Duodenal mucosa (tissue), 2 donors: ENCODE data around the gene KMT2B.
"Not testable (repeated sequence)": the region's sequence is repeated elsewhere in the genome, so short reads cannot be mapped to it uniquely, and the experiment has no call there.

Experiments
- H3K27ac ChIP-seq: one replicate; pipeline ENCODE4 v1.7.0; 2013; ENCODE audit warnings: low read depth, low read length
- H3K27me3 ChIP-seq, 2 donors: one replicate each; pipeline ENCODE4 v1.7.0; 2013; ENCODE audit warnings: low read length in 2 of 2, control low read depth in 1 of 2; ENCODE audit not compliant: insufficient read depth in 2 of 2, control insufficient read depth in 1 of 2
- H3K36me3 ChIP-seq, 2 donors: one replicate each; pipeline ENCODE4 v1.7.0; 2013; ENCODE audit warnings: low read length in 2 of 2, control low read depth in 1 of 2; ENCODE audit not compliant: insufficient read depth in 2 of 2, control insufficient read depth in 1 of 2
- H3K4me1 ChIP-seq, 2 donors: one replicate each; pipeline ENCODE4 v1.7.0; 2013; ENCODE audit warnings: low read length in 2 of 2, control low read depth in 1 of 2; ENCODE audit not compliant: insufficient read depth in 2 of 2, control insufficient read depth in 1 of 2
- H3K4me3 ChIP-seq, 2 donors: one replicate each; pipeline ENCODE4 v1.7.0; 2013; ENCODE audit warnings: low read length in 2 of 2, low read depth in 1 of 2
- H3K9ac ChIP-seq, 2 donors: one replicate each; pipeline ENCODE4 v1.7.0; 2013; ENCODE audit warnings: low read length in 2 of 2, low read depth in 1 of 2
- H3K9me3 ChIP-seq, 2 donors: one replicate each; pipeline ENCODE4 v1.7.0; 2013; ENCODE audit warnings: low read length in 2 of 2, control low read depth in 1 of 2; ENCODE audit not compliant: control insufficient read depth in 1 of 2

The KMT2B gene

DNA sequence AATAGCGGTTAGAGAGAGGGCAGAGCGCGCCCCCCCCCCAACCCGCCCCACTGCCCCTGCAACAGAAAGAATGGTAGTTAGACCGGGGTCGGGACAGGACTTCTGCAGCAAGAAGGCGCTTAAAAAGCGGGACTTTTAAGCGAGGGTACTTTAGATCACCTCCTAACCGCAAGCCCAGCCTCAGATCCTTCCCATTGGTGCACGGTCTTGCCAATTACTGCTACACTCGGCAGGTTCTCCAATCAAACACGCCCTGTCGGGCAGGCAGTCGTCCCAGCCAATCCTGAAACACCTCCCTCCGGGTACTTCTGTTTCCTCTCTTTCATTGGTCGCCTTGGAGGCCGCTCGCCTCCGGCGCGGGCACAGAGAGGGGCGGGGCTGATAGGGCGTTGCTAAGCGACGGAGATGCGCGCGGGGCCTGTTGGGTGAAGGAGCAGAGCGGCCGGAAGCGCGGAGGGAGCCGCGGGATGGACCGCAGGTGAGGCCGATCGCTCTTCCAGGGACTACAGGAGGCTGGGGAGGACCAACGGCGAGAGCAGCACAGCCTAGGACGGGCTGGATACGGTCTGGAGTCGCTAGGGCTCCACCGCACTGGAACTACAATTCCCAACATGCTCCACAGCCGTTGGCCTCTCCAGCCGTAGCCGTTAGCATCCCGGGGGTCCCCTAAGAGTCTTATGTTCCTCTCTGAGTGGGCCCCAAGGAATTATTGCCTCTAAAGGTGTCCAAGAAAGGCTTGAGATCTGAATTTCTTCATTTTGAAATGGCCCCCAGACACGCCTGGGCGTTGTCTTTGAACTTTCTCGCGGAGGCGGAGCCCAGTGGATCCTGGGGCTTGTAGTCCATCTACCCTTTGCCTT lies 40.2 kb downstream of the KMT2B start, which contains the start of gene PROSER3:
Gene PROSER3 (plus strand): TSS at position 428 of the 860 bp plus-strand sequence. CDS start 40 bp downstream, at position 468.
- peaks cover 23 to 31% of the 10 kb centered on the region in 2 donors for H3K4me1 ChIP-seq
- H3K4me3 ChIP-seq = peak within 1 kb of the TSS; percentile 96 to 100
- H3K27me3 ChIP-seq = peaks cover 0 to 4% of the 10 kb centered on the region in 2 donors
- peak within 1 kb of the TSS; percentile 96 to 98 for H3K9ac ChIP-seq
- peak within 1 kb of the TSS; percentile 97 for H3K27ac ChIP-seq
- H3K9me3 ChIP-seq = no peaks in the 10 kb centered on the region
- H3K36me3 ChIP-seq = peaks cover 9 to 27% of the 10 kb centered on the region in 2 donors

DNA sequence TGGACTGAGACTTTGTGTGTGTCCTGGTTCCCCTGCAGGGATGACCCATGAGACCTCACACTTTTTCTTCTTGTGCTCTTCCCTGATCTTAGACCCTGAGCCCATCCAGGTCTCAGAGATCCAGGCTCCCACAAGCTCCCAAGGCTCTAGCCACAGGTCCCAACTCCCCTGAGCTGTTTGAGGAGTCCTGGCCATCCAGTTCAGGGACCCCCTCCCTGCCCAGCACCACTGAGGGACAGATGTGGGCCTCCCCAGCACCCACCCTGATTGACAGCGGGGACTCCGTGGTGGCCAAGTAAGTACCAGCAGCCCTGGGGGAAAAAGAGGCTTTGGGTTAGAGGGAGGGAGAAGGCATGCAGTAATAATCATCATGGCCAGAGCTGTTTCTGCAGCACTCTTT lies 41.9 kb downstream of the KMT2B start:
- Histone ChIP-seq H3K9me3 (no peaks in the 10 kb centered on the region), H3K4me1 (peaks cover 23 to 31% of the 10 kb centered on the region in 2 donors), H3K27ac (no peak overlapping the region), H3K36me3 (peaks cover 9 to 17% of the 10 kb centered on the region in 2 donors), H3K4me3 (no peak overlapping the region), H3K9ac (no peak overlapping the region), H3K27me3 (peaks cover 0 to 4% of the 10 kb centered on the region in 2 donors)

DNA sequence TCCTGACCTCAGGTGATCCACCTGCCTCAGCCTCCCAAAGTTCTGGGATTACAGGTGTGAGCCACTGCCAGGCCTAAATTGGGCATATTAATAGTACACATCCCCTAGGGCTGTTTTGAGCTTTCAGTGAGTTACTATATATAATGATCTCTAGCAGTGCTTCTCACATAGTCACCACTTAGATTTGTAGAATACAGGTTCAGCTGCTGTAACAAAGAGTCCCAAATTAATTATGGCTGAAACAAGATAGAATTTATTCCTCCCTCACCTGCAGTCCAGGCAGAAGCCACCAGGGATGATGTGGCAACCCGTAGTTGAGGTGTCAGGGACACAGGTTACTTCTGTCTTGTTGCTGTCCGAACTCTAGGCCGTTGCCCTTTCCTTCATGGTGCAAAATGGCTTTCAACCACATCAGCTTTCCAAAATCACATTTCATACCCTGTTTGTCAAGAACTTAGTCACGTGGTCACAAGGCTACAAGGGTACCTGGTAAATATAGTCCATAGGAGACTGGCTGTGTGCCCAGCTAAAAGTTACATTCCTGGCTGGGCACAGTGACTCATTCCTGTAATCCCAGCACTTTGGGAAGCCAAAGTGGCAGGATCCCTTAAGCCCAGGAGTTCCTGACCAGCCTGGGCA lies 43.0 kb downstream of the KMT2B start:
- Histone ChIP-seq H3K4me3 (no peak overlapping the region), H3K27me3 (peaks cover 0 to 4% of the 10 kb centered on the region in 2 donors), H3K27ac (no peak overlapping the region), H3K9me3 (no peaks in the 10 kb centered on the region), H3K9ac (no peak overlapping the region), H3K36me3 (peaks cover 9 to 25% of the 10 kb centered on the region in 2 donors), H3K4me1 (peaks cover 18 to 28% of the 10 kb centered on the region in 2 donors)

DNA sequence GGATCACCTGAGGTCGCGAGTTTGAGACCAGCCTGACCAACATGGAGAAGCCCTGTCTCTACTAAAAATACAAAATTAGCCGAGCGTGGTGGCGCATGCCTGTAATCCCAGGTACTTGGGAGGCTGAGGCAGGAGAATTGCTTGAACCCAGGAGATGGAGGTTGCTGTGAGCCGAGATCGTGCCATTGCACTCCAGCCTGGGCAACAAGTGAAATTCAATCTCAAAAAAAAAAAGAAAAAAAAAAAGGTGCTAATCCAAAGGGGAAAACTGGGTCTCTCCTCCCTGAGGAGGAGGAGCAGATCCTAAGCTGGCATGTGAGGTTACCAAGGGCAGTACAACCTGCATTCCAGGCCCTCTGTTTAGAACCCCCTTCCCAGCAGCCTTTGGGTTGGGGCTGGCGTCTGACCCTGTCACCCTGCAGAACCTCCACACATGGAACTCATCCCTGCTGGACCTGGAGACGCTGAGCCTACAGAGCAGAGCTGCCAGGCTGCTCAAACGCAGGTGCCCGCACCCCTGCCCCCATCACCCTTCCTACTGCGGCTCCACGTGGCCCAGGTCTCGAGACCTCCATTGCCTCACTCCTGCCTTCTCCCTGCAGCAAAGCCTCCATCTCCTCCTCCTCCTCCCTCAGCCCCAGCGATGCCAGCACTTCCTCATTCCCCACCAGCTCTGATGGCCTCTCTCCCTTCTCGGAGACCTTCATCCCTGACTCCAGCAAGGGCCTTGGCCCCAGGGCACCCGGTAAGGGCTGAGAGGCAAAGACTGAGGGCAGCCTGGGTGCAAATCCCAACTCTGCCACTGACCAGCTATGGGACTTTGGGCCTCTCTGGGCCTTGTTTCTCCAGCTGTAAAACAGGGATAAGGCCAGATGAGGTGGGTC lies 46.9 kb downstream of the KMT2B start:
- H3K9me3 ChIP-seq = no peaks in the 10 kb centered on the region
- no peaks in the 10 kb centered on the region for H3K27me3 ChIP-seq
- H3K4me3 ChIP-seq = no peak overlapping the region
- no peak overlapping the region for H3K27ac ChIP-seq
- H3K4me1 ChIP-seq = peaks cover 1 to 2% of the 10 kb centered on the region in 2 donors
- peaks cover 9 to 28% of the 10 kb centered on the region in 2 donors for H3K36me3 ChIP-seq
- no peak overlapping the region for H3K9ac ChIP-seq

DNA sequence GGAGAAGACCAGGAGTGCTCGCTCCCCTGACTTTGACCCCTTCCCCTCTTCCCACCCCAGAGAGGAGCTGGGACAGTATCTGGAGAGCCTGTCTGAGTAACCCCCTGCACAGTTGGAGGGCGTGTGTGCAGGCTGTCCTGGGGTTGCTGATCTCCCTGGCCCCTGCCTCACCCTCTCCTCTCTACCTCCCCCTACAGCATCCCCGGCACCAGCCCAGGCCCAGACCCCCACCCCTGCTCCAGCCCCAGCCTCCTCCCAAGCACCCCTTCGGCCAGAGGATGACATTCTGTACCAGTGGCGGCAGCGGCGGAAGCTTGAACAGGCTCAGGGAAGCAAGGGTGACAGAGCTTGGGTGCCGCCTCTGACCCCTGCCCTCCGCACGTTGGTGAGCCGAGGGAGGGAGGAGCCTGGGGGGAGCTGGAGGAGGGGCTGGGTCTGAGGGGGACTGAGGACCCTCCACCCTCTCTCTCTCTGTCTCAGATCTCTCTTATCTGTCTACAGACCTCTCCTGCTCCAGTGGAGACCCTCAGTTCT lies 48.8 kb downstream of the KMT2B start:
- H3K4me3 ChIP-seq = no peak overlapping the region
- no peak overlapping the region for H3K9ac ChIP-seq
- H3K4me1 ChIP-seq = no peaks in the 10 kb centered on the region
- no peaks in the 10 kb centered on the region for H3K9me3 ChIP-seq
- peaks cover 9 to 23% of the 10 kb centered on the region in 2 donors for H3K36me3 ChIP-seq
- H3K27me3 ChIP-seq = no peaks in the 10 kb centered on the region
- no peak overlapping the region for H3K27ac ChIP-seq

DNA sequence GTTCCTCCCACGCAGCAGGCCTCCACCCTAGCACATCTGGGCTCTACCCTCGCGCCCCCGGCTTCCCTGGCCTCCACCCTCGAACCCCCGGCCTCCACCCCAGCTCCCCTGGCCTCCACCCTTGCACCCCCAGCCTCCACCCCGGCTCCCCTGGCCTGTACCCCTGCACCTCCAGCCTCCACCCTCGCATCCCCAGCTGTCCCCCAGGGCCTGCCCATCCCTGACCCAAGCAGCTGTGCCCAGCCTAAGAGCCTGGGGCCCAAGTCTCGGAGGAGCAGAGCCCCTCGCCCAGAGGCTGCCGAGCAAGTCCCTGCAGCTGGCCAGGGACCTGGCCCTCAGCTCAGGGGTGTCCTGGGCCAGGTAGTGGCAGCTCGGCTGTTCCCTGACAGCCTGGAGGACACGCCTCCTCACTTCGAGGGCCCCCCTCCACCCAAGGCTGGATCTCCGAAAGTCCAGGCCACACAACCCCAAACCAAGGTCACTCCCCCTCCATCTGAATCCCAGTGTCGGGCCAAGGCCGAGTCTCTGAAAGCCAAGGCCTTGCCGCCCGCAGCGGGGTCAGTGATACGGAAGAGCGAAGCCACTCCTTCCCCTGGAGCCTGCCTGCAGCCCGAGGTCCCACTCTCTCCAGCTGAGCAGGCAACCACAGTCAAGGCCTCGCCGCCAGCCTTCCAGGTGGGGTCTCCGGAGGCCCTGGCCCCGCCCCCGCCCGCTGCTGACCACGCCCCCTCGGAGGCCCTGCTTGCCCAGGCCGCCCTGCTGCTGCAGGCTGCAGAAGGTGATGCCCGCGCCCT lies 49.7 kb downstream of the KMT2B start:
- peaks cover 5 to 16% of the 10 kb centered on the region in 2 donors for H3K36me3 ChIP-seq

DNA sequence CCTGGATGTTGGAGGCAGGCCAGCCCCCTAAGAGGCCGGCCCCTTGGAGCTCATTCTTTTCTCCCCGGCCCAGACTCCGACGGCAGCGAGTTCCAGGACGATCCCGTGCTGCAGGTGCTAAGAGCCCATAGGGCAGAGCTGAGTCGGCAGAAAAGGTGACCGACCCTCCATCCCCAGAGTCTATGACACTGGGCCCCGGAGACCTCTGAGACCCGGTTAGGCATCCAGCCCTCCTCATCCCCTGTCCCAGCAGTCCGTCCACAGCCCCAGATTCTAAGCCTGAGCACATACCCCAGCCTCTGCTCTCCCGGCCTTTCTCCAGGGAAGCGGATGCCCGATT lies 50.2 kb downstream of the KMT2B start:
- no peaks in the 10 kb centered on the region for H3K9me3 ChIP-seq
- no peak overlapping the region for H3K27ac ChIP-seq
- H3K9ac ChIP-seq = no peak overlapping the region
- H3K4me1 ChIP-seq = no peaks in the 10 kb centered on the region
- peaks cover 5 to 16% of the 10 kb centered on the region in 2 donors for H3K36me3 ChIP-seq
- no peaks in the 10 kb centered on the region for H3K27me3 ChIP-seq
- H3K4me3 ChIP-seq = no peak overlapping the region

More for the DNA sequence above, 49.7 kb downstream of the KMT2B start:
- Histone ChIP-seq H3K27me3 (no peaks in the 10 kb centered on the region), H3K9me3 (no peaks in the 10 kb centered on the region), H3K4me1 (no peaks in the 10 kb centered on the region), H3K27ac (no peak overlapping the region), H3K9ac (no peak overlapping the region), H3K4me3 (no peak overlapping the region)

DNA sequence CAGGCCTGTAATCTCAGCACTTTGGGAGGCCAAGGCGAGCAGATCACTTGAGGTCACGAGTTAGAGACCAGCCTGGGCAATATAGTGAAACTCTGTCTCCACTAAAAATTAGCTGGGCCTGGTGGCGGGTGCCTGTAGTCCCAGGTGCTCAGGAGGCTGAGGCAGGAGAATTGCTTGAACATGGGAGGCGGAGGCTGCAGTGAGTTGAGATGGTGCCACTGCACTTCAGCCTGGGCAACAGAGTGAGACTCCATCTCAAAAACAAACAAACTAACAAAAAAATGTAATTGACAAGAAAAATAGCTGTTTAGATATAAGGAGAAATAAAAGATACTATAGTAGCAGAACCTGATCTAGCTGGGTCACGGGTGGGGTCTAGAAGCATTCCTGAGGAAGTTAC lies 54.6 kb downstream of the KMT2B start:
- not testable (repeated sequence) for H3K27ac ChIP-seq, H3K36me3 ChIP-seq, H3K27me3 ChIP-seq, H3K9me3 ChIP-seq, H3K4me3 ChIP-seq, H3K9ac ChIP-seq
- H3K4me1 ChIP-seq = peaks cover 12 to 14% of the 10 kb centered on the region in 2 donors
